Lower leg skin (tissue), 3 donors: ENCODE data around the gene SLC6A5.

Experiments
- CTCF ChIP-seq, 3 donors: fragments of 450-650 bp; IDR thresholded peaks; one replicate each; pipeline ENCODE4 v1.5.1; 2016; ENCODE audit warnings: antibody characterized with exemption in 3 of 3, mild to moderate bottlenecking in 3 of 3, moderate library complexity in 2 of 3
- POLR2A ChIP-seq, 2 donors: fragments of 450-650 bp; IDR thresholded peaks; one replicate each; pipeline ENCODE4 v1.6.1; 2016 to 2017; ENCODE audit warnings: antibody characterized with exemption in 2 of 2, mild to moderate bottlenecking in 1 of 2, moderate library complexity in 1 of 2

- TF ChIP-seq POLR2A (IDR thresholded peaks at IDR 0.05), result no peak
- no peak for TF ChIP-seq CTCF (IDR thresholded peaks at IDR 0.05)
These were observed 39.7 kb upstream of the SLC6A5 start for GRCh38 chr11:20559523-20560300.
